ENCODE measurements around the gene CEBPE.

- TF ChIP-seq CTCF (IDR thresholded peaks at IDR 0.05) (no peak), POLR2A (IDR thresholded peaks at IDR 0.05) (peak in 2 of 3 donors; percentile 39)
Measured at GRCh38 chr14:23154964-23155587, 36.0 kb upstream of the CEBPE start.

Data from body of pancreas (tissue), 4 donors.